GM20000 (cell line): ENCODE data around the gene SERPINA7.
"Not testable (repeated sequence)": the region's sequence is repeated elsewhere in the genome, so short reads cannot be mapped to it uniquely, and the experiment has no call there.

Experiments used
- DNase-seq: peaks from one replicate; pipeline ENCODE4 v3.0.0; 2012; ENCODE audit warnings: low spot score
- CTCF ChIP-seq: IDR thresholded peaks from 2 replicates; pipeline ENCODE4 v1.5.1; 2012; ENCODE audit warnings: mild to moderate bottlenecking, control low read depth; ENCODE audit errors: extremely low read depth, missing control alignments

The SERPINA7 gene

GRCh38 chrX:106005684-106006083 is 32.8 kb downstream of the SERPINA7 start:
- no peak for DNase-seq
- no peak for TF ChIP-seq CTCF

- not testable (repeated sequence) for DNase-seq
These were observed 37.9 kb downstream of the SERPINA7 start for GRCh38 chrX:106000609-106001008.

- DNase-seq = no peak
- TF ChIP-seq CTCF = no peak
These were observed 38.3 kb downstream of the SERPINA7 start for GRCh38 chrX:106000203-106000602.

- no peak for TF ChIP-seq CTCF
- no peak for DNase-seq
These were observed 39.2 kb downstream of the SERPINA7 start for GRCh38 chrX:105999294-105999693.

- not testable (repeated sequence) for DNase-seq
These were observed 50.0 kb downstream of the SERPINA7 start for GRCh38 chrX:105988487-105988886.
